ENCODE data around the gene LATS1.
A peak's percentile ranks its signal among the peaks of the same experiment; 100 is the strongest.
"Not testable (repeated sequence)": the region's sequence is repeated elsewhere in the genome, so short reads cannot be mapped to it uniquely, and the experiment has no call there.

Gene LATS1

DNA sequence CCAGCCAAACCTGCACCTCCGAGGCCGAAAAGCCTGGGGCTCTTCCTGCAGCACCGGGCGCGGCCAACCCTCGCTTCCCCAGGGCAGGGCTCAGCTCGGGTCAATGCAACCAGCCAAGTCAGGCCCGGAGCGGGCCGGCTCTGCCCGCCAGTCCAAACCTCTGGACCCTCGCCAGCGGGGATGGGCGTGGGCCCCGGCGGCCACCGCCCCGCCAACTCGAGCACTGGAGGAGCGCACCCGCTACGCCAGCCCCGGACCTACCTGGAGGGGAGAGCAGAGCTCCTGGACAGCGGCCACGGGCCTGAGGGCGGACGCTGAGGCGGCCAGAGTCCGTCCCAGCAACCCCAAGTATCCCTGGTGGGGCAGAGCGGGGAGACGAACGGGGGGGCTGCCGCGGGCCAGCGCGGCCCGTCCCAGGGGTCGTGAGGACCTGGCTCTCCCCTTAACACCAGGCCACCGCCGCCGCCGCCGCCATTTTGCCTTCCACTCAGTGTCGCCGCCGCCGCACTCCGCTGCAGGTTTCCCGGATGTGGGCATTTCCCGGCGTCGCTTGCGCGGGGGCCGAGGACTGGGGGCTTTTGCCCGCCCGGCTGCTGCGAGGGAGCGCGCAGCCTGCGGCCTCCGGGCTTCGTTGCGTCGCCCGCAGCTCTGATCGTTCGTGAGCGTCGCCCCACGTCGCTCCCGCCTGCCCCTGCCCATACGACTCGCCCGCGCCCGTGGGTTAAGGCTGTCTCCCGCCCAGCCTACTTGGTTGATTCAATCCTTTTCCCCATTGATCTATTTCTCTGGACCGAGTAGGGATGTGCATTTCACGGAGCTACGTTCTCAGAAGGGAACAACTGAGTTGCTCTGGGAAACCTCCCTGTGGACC is at the start of gene LATS1:
Gene LATS1 (minus strand): TSS at position 514 of the 871 bp plus-strand sequence. CDS start 15,975 bp downstream, outside the sequence.
- Histone ChIP-seq H3K9me3 (ENCODE audit: control insufficient read depth, insufficient read depth, low read length) (no peaks in the 10 kb centered on the region), H3K4me3 (ENCODE audit: low read depth, low read length) (peak within 1 kb of the TSS; percentile 96), H3K9ac (ENCODE audit: low read depth, low read length) (peak within 1 kb of the TSS; percentile 98), H3K27ac (ENCODE audit: low read depth, low read length) (peak within 1 kb of the TSS; percentile 99), H3K36me3 (ENCODE audit: control insufficient read depth, insufficient read depth, low read length) (peaks cover 5% of the 10 kb centered on the region), H3K27me3 (ENCODE audit: control insufficient read depth, insufficient read depth, low read length) (no peaks in the 10 kb centered on the region), H3K4me1 (ENCODE audit: control insufficient read depth, insufficient read depth, low read length) (peaks cover 15% of the 10 kb centered on the region; the same call in 1 of the 2 replicates)

- Histone ChIP-seq H3K9ac (ENCODE audit: low read depth, low read length) (no peak overlapping the region), H3K36me3 (ENCODE audit: control insufficient read depth, insufficient read depth, low read length) (peaks cover 16% of the 10 kb centered on the region), H3K9me3 (ENCODE audit: control insufficient read depth, insufficient read depth, low read length) (0 out of 2 replicates have a peak, but pooled peaks cover 2% of the 10 kb centered on the region), H3K27ac (ENCODE audit: low read depth, low read length) (no peak overlapping the region), H3K27me3 (ENCODE audit: control insufficient read depth, insufficient read depth, low read length) (no peaks in the 10 kb centered on the region), H3K4me3 (ENCODE audit: low read depth, low read length) (no peak overlapping the region), H3K4me1 (ENCODE audit: control insufficient read depth, insufficient read depth, low read length) (no peaks in the 10 kb centered on the region)
These were observed 48.4 kb upstream of the LATS1 start for GRCh38 chr6:149766156-149766769.

- Histone ChIP-seq H3K36me3 (ENCODE audit: control insufficient read depth, insufficient read depth, low read length) (peaks cover 18% of the 10 kb centered on the region), H3K4me1 (ENCODE audit: control insufficient read depth, insufficient read depth, low read length) (no peaks in the 10 kb centered on the region), H3K9ac (ENCODE audit: low read depth, low read length) (no peak overlapping the region), H3K4me3 (ENCODE audit: low read depth, low read length) (no peak overlapping the region), H3K9me3 (ENCODE audit: control insufficient read depth, insufficient read depth, low read length) (0 out of 2 replicates have a peak, but pooled peaks cover 2% of the 10 kb centered on the region), H3K27me3 (ENCODE audit: control insufficient read depth, insufficient read depth, low read length) (no peaks in the 10 kb centered on the region), H3K27ac (ENCODE audit: low read depth, low read length) (no peak overlapping the region)
These were observed 46.0 kb upstream of the LATS1 start for GRCh38 chr6:149763866-149764265.

GRCh38 chr6:149761438-149761837 is 43.5 kb upstream of the LATS1 start:
- Histone ChIP-seq H3K27ac (ENCODE audit: low read depth, low read length) (no peak overlapping the region), H3K9me3 (ENCODE audit: control insufficient read depth, insufficient read depth, low read length) (0 out of 2 replicates have a peak, but pooled peaks cover 2% of the 10 kb centered on the region), H3K36me3 (ENCODE audit: control insufficient read depth, insufficient read depth, low read length) (peaks cover 17% of the 10 kb centered on the region), H3K4me1 (ENCODE audit: control insufficient read depth, insufficient read depth, low read length) (no peaks in the 10 kb centered on the region), H3K9ac (ENCODE audit: low read depth, low read length) (no peak overlapping the region), H3K4me3 (ENCODE audit: low read depth, low read length) (no peak overlapping the region), H3K27me3 (ENCODE audit: control insufficient read depth, insufficient read depth, low read length) (no peaks in the 10 kb centered on the region)

DNA sequence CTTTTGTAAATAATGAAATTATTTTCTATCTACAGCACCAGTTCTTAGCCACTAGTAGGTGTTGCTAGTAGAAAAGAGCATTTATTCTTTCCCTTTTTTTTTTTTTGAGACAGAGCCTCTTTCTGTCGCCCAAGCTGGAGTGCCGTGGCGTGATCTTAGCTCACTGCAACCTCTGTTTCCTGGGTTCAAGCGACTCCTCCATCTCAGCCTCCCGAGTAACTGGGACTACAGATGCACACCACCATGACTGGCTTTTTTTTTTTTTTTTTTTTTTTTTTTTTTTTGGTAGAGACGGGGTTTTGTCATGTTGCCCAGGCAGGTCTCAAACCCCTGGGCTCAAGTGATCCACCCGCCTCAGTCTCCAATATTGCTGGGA is 38.3 kb upstream of the LATS1 start:
- Histone ChIP-seq H3K4me3 (ENCODE audit: low read depth, low read length) (no peak overlapping the region), H3K36me3 (ENCODE audit: control insufficient read depth, insufficient read depth, low read length) (peaks cover 6% of the 10 kb centered on the region; the same call in 1 of the 2 replicates), H3K27ac (ENCODE audit: low read depth, low read length) (no peak overlapping the region), H3K4me1 (ENCODE audit: control insufficient read depth, insufficient read depth, low read length) (no peaks in the 10 kb centered on the region), H3K27me3 (ENCODE audit: control insufficient read depth, insufficient read depth, low read length) (no peaks in the 10 kb centered on the region), H3K9ac (ENCODE audit: low read depth, low read length) (no peak overlapping the region), H3K9me3 (ENCODE audit: control insufficient read depth, insufficient read depth, low read length) (no peaks in the 10 kb centered on the region)

DNA sequence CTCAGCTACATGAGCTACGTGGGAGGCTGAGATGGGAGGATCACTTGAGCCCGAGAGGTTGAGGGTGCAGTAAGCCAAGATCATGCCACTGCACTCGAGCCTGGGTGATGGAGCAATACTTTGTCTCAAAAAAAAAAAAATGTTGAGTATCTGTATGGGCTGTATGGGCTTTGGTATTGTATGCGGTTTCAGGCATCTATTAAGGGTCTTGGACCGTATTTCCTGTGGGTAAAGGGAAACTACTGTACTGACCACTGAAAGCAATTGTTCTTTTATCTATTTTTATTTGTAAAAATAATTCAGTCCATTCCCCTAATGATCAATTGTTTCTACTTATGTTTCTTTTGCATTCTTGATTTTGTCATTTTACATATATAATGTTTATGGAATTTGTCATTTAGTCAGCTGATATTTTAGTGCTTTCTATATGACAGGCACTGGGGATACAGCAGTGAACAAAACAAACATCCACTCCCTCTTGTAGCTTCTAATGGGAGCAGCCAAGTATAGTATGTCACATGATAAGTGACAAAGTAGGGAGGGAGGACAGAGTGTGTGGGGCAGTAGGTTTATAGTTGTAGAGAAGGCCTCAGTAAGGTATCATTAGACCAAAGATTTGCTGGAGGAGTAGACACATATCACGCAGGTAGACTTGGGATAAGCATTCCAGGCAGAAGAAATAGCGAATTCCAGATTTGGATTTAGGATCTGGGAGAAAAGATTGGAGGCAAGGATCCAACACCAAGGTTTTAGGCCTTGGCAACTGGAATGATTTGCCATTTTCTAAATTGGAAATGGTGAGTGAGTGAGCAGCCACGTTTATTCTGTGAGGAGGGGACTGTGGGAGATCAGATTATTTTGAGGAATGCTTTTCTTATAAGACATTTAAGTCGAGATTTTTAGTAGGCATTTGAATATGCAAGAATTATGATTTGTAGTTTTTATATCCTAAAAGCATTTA is 37.7 kb upstream of the LATS1 start:
- Histone ChIP-seq H3K9me3 (ENCODE audit: control insufficient read depth, insufficient read depth, low read length) (no peaks in the 10 kb centered on the region), H3K9ac (ENCODE audit: low read depth, low read length) (no peak overlapping the region), H3K27me3 (ENCODE audit: control insufficient read depth, insufficient read depth, low read length) (no peaks in the 10 kb centered on the region), H3K4me3 (ENCODE audit: low read depth, low read length) (no peak overlapping the region), H3K4me1 (ENCODE audit: control insufficient read depth, insufficient read depth, low read length) (0 out of 2 replicates have a peak, but pooled peaks cover 1% of the 10 kb centered on the region), H3K36me3 (ENCODE audit: control insufficient read depth, insufficient read depth, low read length) (peaks cover 6% of the 10 kb centered on the region; the same call in 1 of the 2 replicates), H3K27ac (ENCODE audit: low read depth, low read length) (no peak overlapping the region)

GRCh38 chr6:149754548-149754947 is 36.6 kb upstream of the LATS1 start:
- Histone ChIP-seq H3K27ac (ENCODE audit: low read depth, low read length) (no peak overlapping the region), H3K9ac (ENCODE audit: low read depth, low read length) (no peak overlapping the region), H3K4me3 (ENCODE audit: low read depth, low read length) (no peak overlapping the region), H3K4me1 (ENCODE audit: control insufficient read depth, insufficient read depth, low read length) (0 out of 2 replicates have a peak, but pooled peaks cover 4% of the 10 kb centered on the region), H3K9me3 (ENCODE audit: control insufficient read depth, insufficient read depth, low read length) (no peaks in the 10 kb centered on the region), H3K36me3 (ENCODE audit: control insufficient read depth, insufficient read depth, low read length) (no peaks in the 10 kb centered on the region), H3K27me3 (ENCODE audit: control insufficient read depth, insufficient read depth, low read length) (no peaks in the 10 kb centered on the region)

GRCh38 chr6:149753374-149753637 is 35.4 kb upstream of the LATS1 start:
- H3K27me3 ChIP-seq (ENCODE audit: control insufficient read depth, insufficient read depth, low read length); H3K9ac ChIP-seq (ENCODE audit: low read depth, low read length); H3K9me3 ChIP-seq (ENCODE audit: control insufficient read depth, insufficient read depth, low read length); H3K4me1 ChIP-seq (ENCODE audit: control insufficient read depth, insufficient read depth, low read length); H3K27ac ChIP-seq (ENCODE audit: low read depth, low read length); H3K36me3 ChIP-seq (ENCODE audit: control insufficient read depth, insufficient read depth, low read length); H3K4me3 ChIP-seq (ENCODE audit: low read depth, low read length): not testable (repeated sequence)

DNA sequence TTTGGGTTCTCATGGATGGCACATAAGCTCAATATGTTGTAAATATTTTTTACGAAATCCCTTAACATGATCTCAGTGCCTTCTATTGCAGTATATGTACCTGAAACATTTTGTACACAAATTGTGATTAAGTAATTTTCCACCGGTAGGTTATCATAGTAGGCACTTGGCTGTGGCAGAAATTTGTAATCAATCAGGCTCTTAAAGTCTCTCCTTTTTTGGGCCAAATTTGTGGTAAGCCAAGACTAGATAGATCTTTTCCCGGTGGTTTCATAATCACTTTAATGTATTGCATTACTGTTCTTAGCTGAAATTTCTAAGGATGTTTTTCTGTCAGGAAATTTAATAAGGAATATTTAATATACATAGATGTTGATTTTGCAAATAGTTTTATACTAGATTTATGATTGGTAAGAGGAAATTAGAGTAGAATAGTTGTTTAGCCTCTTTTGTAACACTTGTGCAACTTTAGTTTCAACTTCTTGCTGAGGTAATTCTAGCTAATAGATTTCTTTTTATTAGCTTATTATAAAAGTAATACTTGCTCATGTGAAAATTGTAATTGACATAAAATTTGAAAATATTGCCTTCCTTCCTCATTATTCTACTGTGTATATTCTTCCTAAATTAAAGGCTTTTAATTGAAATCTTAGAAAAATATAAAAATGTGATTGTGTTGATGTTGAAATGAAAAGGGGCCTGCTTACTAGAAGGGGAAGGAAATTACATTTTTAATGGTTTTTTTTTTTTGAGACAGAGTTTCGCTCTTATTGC is 34.9 kb upstream of the LATS1 start:
- Histone ChIP-seq H3K4me3 (ENCODE audit: low read depth, low read length) (no peak overlapping the region), H3K36me3 (ENCODE audit: control insufficient read depth, insufficient read depth, low read length) (no peaks in the 10 kb centered on the region), H3K4me1 (ENCODE audit: control insufficient read depth, insufficient read depth, low read length) (0 out of 2 replicates have a peak, but pooled peaks cover 6% of the 10 kb centered on the region), H3K27me3 (ENCODE audit: control insufficient read depth, insufficient read depth, low read length) (no peaks in the 10 kb centered on the region), H3K27ac (ENCODE audit: low read depth, low read length) (no peak overlapping the region), H3K9ac (ENCODE audit: low read depth, low read length) (no peak overlapping the region), H3K9me3 (ENCODE audit: control insufficient read depth, insufficient read depth, low read length) (no peaks in the 10 kb centered on the region)

- H3K9ac ChIP-seq (ENCODE audit: low read depth, low read length); H3K27ac ChIP-seq (ENCODE audit: low read depth, low read length); H3K4me3 ChIP-seq (ENCODE audit: low read depth, low read length); H3K27me3 ChIP-seq (ENCODE audit: control insufficient read depth, insufficient read depth, low read length); H3K4me1 ChIP-seq (ENCODE audit: control insufficient read depth, insufficient read depth, low read length); H3K36me3 ChIP-seq (ENCODE audit: control insufficient read depth, insufficient read depth, low read length); H3K9me3 ChIP-seq (ENCODE audit: control insufficient read depth, insufficient read depth, low read length): not testable (repeated sequence)
These were observed 34.0 kb upstream of the LATS1 start for GRCh38 chr6:149751920-149752319.

Data from HUES48 (cell line).